Superior temporal gyrus (tissue), 1 donor: ENCODE results near the gene WDR5B.
A peak's percentile ranks its signal among the peaks of the same experiment; 100 is the strongest.

Experiments used
- DNase-seq: peaks from one replicate; pipeline ENCODE4 v3.0.0-alpha.2; 2016; ENCODE audit errors: extremely low spot score

The WDR5B gene

GRCh38 chr3:122409446-122409845, 6.4 kb downstream of the WDR5B start:
- no peak for DNase-seq

GRCh38 chr3:122407946-122408345, 7.9 kb downstream of the WDR5B start:
- DNase-seq: no peak

GRCh38 chr3:122406198-122406597, 9.7 kb downstream of the WDR5B start:
- no peak for DNase-seq

- no peak for DNase-seq
Observed at GRCh38 chr3:122405015-122405414, 10.8 kb downstream of the WDR5B start.

GRCh38 chr3:122403489-122403888, 12.4 kb downstream of the WDR5B start:
- no peak for DNase-seq

- no peak for DNase-seq
Observed at GRCh38 chr3:122398920-122399319, 16.9 kb downstream of the WDR5B start.

- DNase-seq: no peak
Observed at GRCh38 chr3:122397201-122397600, 18.7 kb downstream of the WDR5B start.

GRCh38 chr3:122396511-122396910, 19.4 kb downstream of the WDR5B start:
- no peak for DNase-seq

- no peak for DNase-seq
Observed at GRCh38 chr3:122395582-122395981, 20.3 kb downstream of the WDR5B start.

- no peak for DNase-seq
Observed at GRCh38 chr3:122394173-122394572, 21.7 kb downstream of the WDR5B start.

GRCh38 chr3:122392868-122393844, 22.7 kb downstream of the WDR5B start:
- DNase-seq: peak; percentile 80

GRCh38 chr3:122391681-122392446, 24.0 kb downstream of the WDR5B start:
- no peak for DNase-seq

GRCh38 chr3:122390665-122391064, 25.2 kb downstream of the WDR5B start:
- DNase-seq: no peak

- DNase-seq: no peak
Observed at GRCh38 chr3:122389892-122390291, 26.0 kb downstream of the WDR5B start.

- no peak for DNase-seq
Observed at GRCh38 chr3:122389197-122389596, 26.7 kb downstream of the WDR5B start.

GRCh38 chr3:122387709-122388108, 28.2 kb downstream of the WDR5B start:
- DNase-seq: no peak

GRCh38 chr3:122383771-122384697, 31.8 kb downstream of the WDR5B start, which contains the start of gene FAM162A:
TSS of gene FAM162A (plus strand) at chr3:122384182. CDS start at chr3:122384266, 84 bp downstream.
- DNase-seq: peak; percentile 95

- DNase-seq: peak; percentile 93
Observed at GRCh38 chr3:122382888-122383666, 32.8 kb downstream of the WDR5B start, which contains the start of gene MIX23. TSS of gene MIX23 (minus strand) at chr3:122383231. CDS start at chr3:122383224, 7 bp downstream.

GRCh38 chr3:122377975-122378374, 37.9 kb downstream of the WDR5B start:
- no peak for DNase-seq

GRCh38 chr3:122374034-122374433, 41.8 kb downstream of the WDR5B start:
- DNase-seq: no peak

GRCh38 chr3:122366379-122366749, 49.5 kb downstream of the WDR5B start:
- no peak for DNase-seq
